ENCODE measurements around the gene HOXD8.
A peak's percentile ranks its signal among the peaks of the same experiment; 100 is the strongest.

Gene HOXD8

DNA sequence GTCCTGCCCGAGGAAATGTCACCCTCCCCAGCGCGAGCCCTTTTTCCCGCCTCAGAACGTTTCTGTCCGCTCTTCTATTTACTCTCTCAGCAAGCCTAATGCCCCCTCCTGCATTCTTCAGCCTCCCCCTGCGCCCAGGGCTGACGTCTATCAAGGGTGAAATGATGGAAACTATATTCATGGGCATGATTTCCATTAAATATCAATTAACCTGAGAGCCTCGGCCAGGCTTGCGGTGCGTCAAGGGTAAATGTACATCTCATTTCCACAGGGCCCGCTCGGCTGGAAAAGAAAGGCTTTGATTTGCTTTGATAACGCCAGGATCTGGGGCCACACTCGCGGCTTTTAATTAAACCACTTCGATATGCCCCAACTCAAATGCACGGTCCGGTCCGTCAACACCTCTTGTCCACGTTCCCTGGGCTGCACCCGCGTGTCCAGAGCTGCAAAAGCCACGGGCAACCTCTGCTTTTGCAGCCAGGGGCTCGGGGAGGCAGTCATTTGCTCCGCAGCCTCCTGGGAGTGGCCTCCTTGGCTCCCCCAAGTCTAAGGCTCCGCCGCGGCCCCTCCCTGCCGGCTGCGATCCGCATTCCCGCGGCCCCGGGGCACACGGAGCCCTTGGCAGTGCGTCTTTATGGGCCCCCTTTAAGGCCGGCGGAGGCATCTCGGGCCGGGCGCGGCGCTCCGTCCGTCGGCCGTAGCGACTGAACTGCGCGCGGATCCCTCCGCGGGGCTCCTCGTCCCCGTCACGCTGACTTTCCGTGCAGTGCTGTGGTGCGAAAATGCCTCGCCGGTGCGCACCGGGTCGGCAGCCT, at the start of gene HOXD8:
TSS of gene HOXD8 (plus strand) at position 724 of the 815 bp plus-strand sequence. CDS start 662 bp downstream, outside the sequence.
- peak within 1 kb of the TSS; percentile 13 to 49 for H3K4me3 ChIP-seq (ENCODE audit: low read depth in 1 of 2, low read length in 1 of 2)
- TF ChIP-seq, protein P1, sequence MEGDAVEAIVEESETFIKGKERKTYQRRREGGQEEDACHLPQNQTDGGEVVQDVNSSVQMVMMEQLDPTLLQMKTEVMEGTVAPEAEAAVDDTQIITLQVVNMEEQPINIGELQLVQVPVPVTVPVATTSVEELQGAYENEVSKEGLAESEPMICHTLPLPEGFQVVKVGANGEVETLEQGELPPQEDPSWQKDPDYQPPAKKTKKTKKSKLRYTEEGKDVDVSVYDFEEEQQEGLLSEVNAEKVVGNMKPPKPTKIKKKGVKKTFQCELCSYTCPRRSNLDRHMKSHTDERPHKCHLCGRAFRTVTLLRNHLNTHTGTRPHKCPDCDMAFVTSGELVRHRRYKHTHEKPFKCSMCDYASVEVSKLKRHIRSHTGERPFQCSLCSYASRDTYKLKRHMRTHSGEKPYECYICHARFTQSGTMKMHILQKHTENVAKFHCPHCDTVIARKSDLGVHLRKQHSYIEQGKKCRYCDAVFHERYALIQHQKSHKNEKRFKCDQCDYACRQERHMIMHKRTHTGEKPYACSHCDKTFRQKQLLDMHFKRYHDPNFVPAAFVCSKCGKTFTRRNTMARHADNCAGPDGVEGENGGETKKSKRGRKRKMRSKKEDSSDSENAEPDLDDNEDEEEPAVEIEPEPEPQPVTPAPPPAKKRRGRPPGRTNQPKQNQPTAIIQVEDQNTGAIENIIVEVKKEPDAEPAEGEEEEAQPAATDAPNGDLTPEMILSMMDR (IDR thresholded peaks at IDR 0.05), result no peak
- no peaks in the 10 kb centered on the region for H3K36me3 ChIP-seq
- peaks cover 100% of the 10 kb centered on the region for H3K27me3 ChIP-seq
- peaks cover 19 to 30% of the 10 kb centered on the region in 2 experiments for H3K4me1 ChIP-seq (ENCODE audit: control insufficient read depth in 1 of 2, insufficient read depth in 1 of 2, low read depth in 1 of 2, low read length in 1 of 2)
- no peak within 1 kb of the TSS for H3K27ac ChIP-seq
- H3K9me3 ChIP-seq, result no peaks in the 10 kb centered on the region

GRCh38 chr2:176079831-176080539, 49.5 kb upstream of the HOXD8 start:
- peak overlapping the region; percentile 50 to 58 for H3K4me3 ChIP-seq (ENCODE audit: low read depth in 1 of 2, low read length in 1 of 2)
- TF ChIP-seq, protein P1 (IDR thresholded peaks at IDR 0.05), result peak; percentile 57
- peaks cover 100% of the 10 kb centered on the region for H3K27me3 ChIP-seq
- no peak overlapping the region for H3K27ac ChIP-seq
- no peaks in the 10 kb centered on the region for H3K36me3 ChIP-seq
- peaks cover 9% of the 10 kb centered on the region for H3K9me3 ChIP-seq
- peaks cover 58 to 61% of the 10 kb centered on the region in 2 experiments for H3K4me1 ChIP-seq (ENCODE audit: control insufficient read depth in 1 of 2, insufficient read depth in 1 of 2, low read depth in 1 of 2, low read length in 1 of 2)

DNA sequence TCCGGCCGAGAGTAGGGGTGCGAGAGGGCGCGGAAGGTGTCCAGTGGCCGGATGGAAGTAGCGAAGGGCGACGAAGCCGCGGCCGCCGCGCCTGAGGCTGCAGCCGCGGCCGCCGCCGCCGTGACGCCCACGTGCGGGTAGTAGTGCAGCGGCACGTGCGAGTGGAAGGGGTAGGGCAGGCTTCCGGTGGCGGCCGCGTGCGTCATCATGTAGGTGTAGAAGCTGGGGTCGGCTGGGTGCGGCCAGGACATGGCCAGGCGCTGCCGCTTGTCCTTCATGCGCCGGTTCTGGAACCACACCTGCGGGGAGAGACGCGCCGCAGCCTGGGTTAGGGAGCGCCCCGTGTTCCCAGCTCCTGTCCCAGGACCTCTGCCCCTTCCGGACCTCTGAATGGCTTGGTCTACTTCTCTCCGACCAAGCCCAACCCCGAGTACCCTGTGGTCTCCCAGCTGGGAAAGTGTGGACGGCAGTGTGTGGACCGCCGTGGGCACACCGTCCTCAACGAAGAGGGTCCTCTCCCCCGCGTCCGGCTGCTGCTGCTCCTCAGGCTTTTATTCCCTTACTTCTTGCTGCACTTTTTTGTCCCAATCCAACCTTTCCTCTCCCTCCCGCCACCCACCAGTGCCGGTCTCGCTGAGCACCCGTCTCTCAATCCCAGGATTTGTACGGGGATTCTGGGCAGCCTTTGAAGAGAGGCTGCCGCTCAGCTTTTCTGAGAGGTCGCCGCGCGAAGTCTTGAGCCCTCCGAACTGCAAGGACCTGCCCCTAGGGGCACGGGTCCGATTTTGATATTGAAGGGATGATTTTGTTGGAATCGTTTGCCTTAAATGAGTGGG, 48.7 kb upstream of the HOXD8 start:
- peaks cover 100% of the 10 kb centered on the region for H3K27me3 ChIP-seq
- TF ChIP-seq, protein P1 (IDR thresholded peaks at IDR 0.05), result no peak
- H3K4me1 ChIP-seq (ENCODE audit: control insufficient read depth in 1 of 2, insufficient read depth in 1 of 2, low read depth in 1 of 2, low read length in 1 of 2), result peaks cover 66 to 69% of the 10 kb centered on the region in 2 experiments
- H3K27ac ChIP-seq, result no peak overlapping the region
- H3K36me3 ChIP-seq, result no peaks in the 10 kb centered on the region
- H3K9me3 ChIP-seq, result peaks cover 9% of the 10 kb centered on the region
- H3K4me3 ChIP-seq (ENCODE audit: low read depth in 1 of 2, low read length in 1 of 2), result peak overlapping the region; percentile 34 to 44

DNA sequence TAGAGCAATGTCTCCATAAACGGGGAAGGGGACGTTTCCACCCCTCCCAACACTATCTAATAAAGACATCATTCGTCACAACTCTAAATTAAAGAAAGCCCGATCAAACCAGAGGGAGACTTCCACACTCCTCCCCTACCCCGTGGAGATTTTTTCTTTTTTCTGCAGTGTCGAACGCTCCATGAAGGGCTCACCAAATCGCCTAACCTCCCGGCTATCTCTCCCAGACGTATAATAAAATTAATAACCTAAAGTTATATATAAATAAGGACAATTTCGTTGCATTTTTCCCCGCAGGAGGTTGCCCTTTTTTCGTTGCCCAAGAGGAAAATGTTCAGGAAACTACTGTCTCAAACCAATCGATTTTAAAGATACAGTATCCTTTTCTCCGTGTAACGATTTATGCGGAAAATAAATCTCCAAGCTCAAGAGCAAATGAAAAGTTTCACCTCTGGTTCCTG, 48.1 kb upstream of the HOXD8 start:
- peaks cover 73 to 75% of the 10 kb centered on the region in 2 experiments for H3K4me1 ChIP-seq (ENCODE audit: control insufficient read depth in 1 of 2, insufficient read depth in 1 of 2, low read depth in 1 of 2, low read length in 1 of 2)
- peaks cover 9% of the 10 kb centered on the region for H3K9me3 ChIP-seq
- TF ChIP-seq, protein P1 (IDR thresholded peaks at IDR 0.05), result no peak
- H3K4me3 ChIP-seq (ENCODE audit: low read depth in 1 of 2, low read length in 1 of 2), result peak overlapping the region in 1 of 2 experiments; percentile 44
- H3K27me3 ChIP-seq, result peaks cover 100% of the 10 kb centered on the region
- H3K36me3 ChIP-seq, result no peaks in the 10 kb centered on the region
- no peak overlapping the region for H3K27ac ChIP-seq

Measured in neutrophil (primary cell).